HCT116 (cell line): Measurements from ENCODE around the gene ST3GAL3.

Experiments used
- CBX3 ChIP-seq: IDR thresholded peaks from 2 replicates; pipeline ENCODE4 v1.6.1; 2012; ENCODE audit warnings: low read depth
- CEBPB ChIP-seq: IDR thresholded peaks from 2 replicates; pipeline ENCODE4 v1.6.1; 2012; ENCODE audit warnings: low read depth
- CTCF ChIP-seq, 3 experiments: fragments of 200-600 bp in 1 of 3; sonication (generic) in 1 of 3; IDR thresholded peaks in 2 of 3; conservative IDR thresholded peaks in 1 of 3; 2 replicates each; pipeline ENCODE4 v1.5.1; 2012 to 2017; ENCODE audit warnings: low read depth in 2 of 3, low read length in 2 of 3, antibody characterized with exemption in 1 of 3, borderline replicate concordance in 1 of 3, control low read depth in 1 of 3, mild to moderate bottlenecking in 1 of 3, mixed read lengths in 1 of 3, mixed run types in 1 of 3, moderate library complexity in 1 of 3; ENCODE audit not compliant: insufficient read depth in 1 of 3
- EZH2 ChIP-seq: fragments of 200-600 bp; sonication (generic); IDR thresholded peaks from 2 replicates; pipeline ENCODE4 v1.6.1; 2017; ENCODE audit warnings: antibody characterized with exemption, mixed run types
- EZH2phosphoT487 ChIP-seq: fragments of 200-600 bp; IDR thresholded peaks from 2 replicates; pipeline ENCODE4 v1.6.1; 2018; ENCODE audit warnings: antibody characterized with exemption, borderline replicate concordance
- FOSL1 ChIP-seq: IDR thresholded peaks from 2 replicates; pipeline ENCODE4 v1.6.1; 2012; ENCODE audit warnings: low read depth
- POLR2A ChIP-seq: IDR thresholded peaks from 2 replicates; pipeline ENCODE4 v1.7.0; 2011; ENCODE audit warnings: borderline replicate concordance; ENCODE audit not compliant: insufficient read depth, insufficient read length; ENCODE audit errors: extremely low read depth
- POLR2AphosphoS5 ChIP-seq: IDR thresholded peaks from 2 replicates; pipeline ENCODE4 v1.6.1; 2011; ENCODE audit warnings: mild to moderate bottlenecking, low read depth, low read length, moderate library complexity
- RAD21 ChIP-seq: IDR thresholded peaks from 2 replicates; pipeline ENCODE4 v1.6.1; 2012; ENCODE audit warnings: low read depth, mild to moderate bottlenecking
- REST ChIP-seq: IDR thresholded peaks from 2 replicates; pipeline ENCODE4 v1.6.1; 2012; ENCODE audit warnings: low read depth
- SP1 ChIP-seq: IDR thresholded peaks from 2 replicates; pipeline ENCODE4 v1.6.1; 2012; ENCODE audit warnings: low read depth
- TCF7L2 ChIP-seq: IDR thresholded peaks from 2 replicates; pipeline ENCODE4 v1.7.0; 2011; ENCODE audit warnings: borderline replicate concordance, inconsistent platforms; ENCODE audit not compliant: insufficient read depth, insufficient read length; ENCODE audit errors: extremely low read depth
- ZBTB33 ChIP-seq: IDR thresholded peaks from 2 replicates; pipeline ENCODE4 v1.6.1; 2011; ENCODE audit warnings: mild to moderate bottlenecking, low read length, moderate library complexity; ENCODE audit not compliant: insufficient replicate concordance; ENCODE audit errors: extremely low read depth

- TF ChIP-seq TCF7L2 (no peak), CTCF (IDR thresholded peaks at IDR 0.05 in 2 of 3, conservative IDR thresholded peaks at IDR 0.05 in 1 of 3; ENCODE audit: borderline replicate concordance in 1 of 3, insufficient read depth in 1 of 3, low read depth in 2 of 3, low read length in 2 of 3) (no peak), EZH2phosphoT487 (no peak), POLR2A (no peak), EZH2 (no peak), CBX3 (no peak), CEBPB (no peak), POLR2AphosphoS5 (no peak), ZBTB33 (no peak), RAD21 (no peak), REST (no peak), FOSL1 (no peak), SP1 (no peak)
Observed at GRCh38 chr1:43686801-43687200, 20.5 kb upstream of the ST3GAL3 start.
